B cell (primary cell): ENCODE data around the gene CACNG4. TPM values are rescaled to one million over a fixed set of nuclear protein-coding genes. Genes with fewer than 3 reads are reported as not detected.

Source experiments
- ATAC-seq: fragments of 200-7000 bp; cut with Tn5 transposase; one replicate; pipeline ENCODE4 v1.10.0; 2021; ENCODE audit warnings: low read depth, mild to moderate bottlenecking, moderate number of reproducible peaks, moderate library complexity
- CTCF ChIA-PET: fragments of 350-600 bp; sonication (Branson Sonifier 250); formaldehyde crosslinking; loops from one replicate; lab custom pipeline; 2021; ENCODE audit warnings: antibody characterized with exemption, inconsistent platforms; lab: Charles Lee
- POLR2A ChIA-PET: fragments of 350-600 bp; sonication (Branson Sonifier 250); formaldehyde crosslinking; loops from one replicate; lab custom pipeline; 2021; ENCODE audit warnings: antibody characterized with exemption; lab: Charles Lee
- DNase-seq: peaks from one replicate; pipeline ENCODE4 v3.0.0; 2013
- H2AFZ ChIP-seq: 2 replicates; pipeline ENCODE4 v1.6.1; 2012; ENCODE audit warnings: mild to moderate bottlenecking, low read depth, low read length; ENCODE audit not compliant: insufficient read depth, poor library complexity, severe bottlenecking
- H3K27ac ChIP-seq, 2 donors: 1 replicate in 1 of 2; 2 replicates in 1 of 2; pipeline ENCODE4 v1.5.1; 2012 to 2013; ENCODE audit warnings: low read length in 2 of 2, mild to moderate bottlenecking in 2 of 2, moderate library complexity in 1 of 2
- H3K27me3 ChIP-seq, 4 experiments: fragments of 200-600 bp in 1 of 4; sonication (generic) in 1 of 4; replicated peaks in 1 of 4; 1 replicate in 2 of 4; 2 replicates in 2 of 4; pipeline versions ENCODE4 v1.6.1 to v1.7.0; 2013 to 2016; ENCODE audit warnings: low read length in 3 of 4, mild to moderate bottlenecking in 2 of 4, mixed read lengths in 1 of 4, moderate library complexity in 1 of 4; ENCODE audit not compliant: insufficient read depth in 4 of 4, control insufficient read depth in 3 of 4; ENCODE audit errors: control extremely low read depth in 1 of 4
- H3K36me3 ChIP-seq, 2 experiments: replicated peaks in 1 of 2; 1 replicate in 1 of 2; 2 replicates in 1 of 2; pipeline versions ENCODE4 v1.6.1 to v1.7.1; 2013; ENCODE audit warnings: low read length in 1 of 2; ENCODE audit not compliant: insufficient read depth in 2 of 2, control insufficient read depth in 1 of 2; ENCODE audit errors: control extremely low read depth in 1 of 2, extremely low read depth in 1 of 2
- H3K4me1 ChIP-seq, 2 donors: fragments of 200-600 bp in 1 of 2; sonication (generic) in 1 of 2; 1 replicate in 1 of 2; 2 replicates in 1 of 2; pipeline versions ENCODE4 v1.5.1 to v1.6.1; 2013 to 2017; ENCODE audit warnings: low read length in 2 of 2; ENCODE audit not compliant: control insufficient read depth in 2 of 2, insufficient read depth in 2 of 2
- H3K4me2 ChIP-seq: replicated peaks from 2 replicates; pipeline ENCODE3; 2012; ENCODE audit warnings: mild to moderate bottlenecking, low read depth, low read length; ENCODE audit not compliant: poor library complexity, severe bottlenecking
- H3K4me3 ChIP-seq, 5 experiments: fragments of 200-600 bp in 1 of 5; sonication (generic) in 1 of 5; 1 replicate in 3 of 5; 2 replicates in 2 of 5; pipeline versions ENCODE4 v1.5.1 to v1.7.0; 2011 to 2016; ENCODE audit warnings: low read length in 4 of 5, mild to moderate bottlenecking in 4 of 5, low read depth in 2 of 5, control low read depth in 1 of 5, moderate library complexity in 1 of 5; ENCODE audit not compliant: insufficient read depth in 1 of 5; ENCODE audit errors: control extremely low read depth in 1 of 5, extremely low read depth in 1 of 5
- H3K79me2 ChIP-seq: fragments of 200-600 bp; sonication (generic); one replicate; pipeline ENCODE4 v1.6.0; 2016; ENCODE audit warnings: low read length; ENCODE audit not compliant: control insufficient read depth, insufficient read depth
- H3K9ac ChIP-seq: fragments of 200-600 bp; sonication (generic); 2 replicates; pipeline ENCODE4 v1.6.1; 2017; ENCODE audit warnings: mild to moderate bottlenecking, low read length, moderate library complexity
- H3K9me3 ChIP-seq, 3 donors: one replicate each; pipeline versions ENCODE4 v1.6.1 to v1.7.1; 2013; ENCODE audit warnings: low read length in 2 of 3; ENCODE audit not compliant: control insufficient read depth in 2 of 3, insufficient read depth in 1 of 3; ENCODE audit errors: control extremely low read depth in 1 of 3
- H4K20me1 ChIP-seq: 2 replicates; pipeline ENCODE4 v1.6.0; 2012; ENCODE audit warnings: mild to moderate bottlenecking, low read length; ENCODE audit not compliant: insufficient read depth, control insufficient read depth, poor library complexity, severe bottlenecking
- H3K27ac Mint-ChIP-seq: one replicate; pipeline ENCODE4 v1.8.0; 2021; ENCODE audit warnings: mixed read lengths
- H3K27me3 Mint-ChIP-seq: one replicate; pipeline ENCODE4 v1.8.0; 2021; ENCODE audit warnings: mixed read lengths
- H3K4me1 Mint-ChIP-seq: one replicate; pipeline ENCODE4 v1.8.0; 2021; ENCODE audit warnings: mixed read lengths
- H3K4me3 Mint-ChIP-seq: one replicate; pipeline ENCODE4 v1.8.0; 2021; ENCODE audit warnings: mixed read lengths
- H3K9me3 Mint-ChIP-seq: one replicate; pipeline ENCODE4 v1.8.0; 2022; ENCODE audit warnings: mixed read lengths; ENCODE audit not compliant: insufficient read depth
- EZH2 ChIP-seq: IDR thresholded peaks from 2 replicates; pipeline ENCODE4 v1.6.1; 2012; ENCODE audit warnings: borderline replicate concordance, low read depth, mild to moderate bottlenecking, moderate library complexity, low read length; ENCODE audit not compliant: insufficient read depth, poor library complexity, severe bottlenecking
- WGBS: methylation state at CpG from one replicate; pipeline ENCODE4 v1.1.5; 2013; ENCODE audit warnings: missing lambda C conversion rate; ENCODE audit not compliant: insufficient coverage; 5-methylcytosine and 5-hydroxymethylcytosine counted together
- intact Hi-C: fragments of 100-400 bp; cut with micrococcal nuclease; formaldehyde crosslinking; loops from one replicate; pipeline ENCODE4 v1.10.0; 2022
- polyA plus RNA-seq: library from polyadenylated mRNA; depleted of rRNA; stranded (reverse); fragments of >200 nt; gene quantifications from 2 replicates; pipeline ENCODE4 v1.2.3, GENCODE V29; 2012
- total RNA-seq, 2 donors: library from RNA; stranded (reverse); fragments of 120-200 nt in 1 of 2; gene quantifications; 1 replicate in 1 of 2; 2 replicates in 1 of 2; pipeline versions ENCODE4 v1.2.3 to v1.2.4, GENCODE V29; 2013 to 2022
- TF ChIP-seq, protein P1 (sequence below): fragments of 200-600 bp; IDR thresholded peaks from one replicate; pipeline ENCODE4 v1.8.0; 2022; ENCODE audit warnings: antibody characterized with exemption, mild to moderate bottlenecking

Gene CACNG4
- total and polyA plus RNA-seq, 2 donors (not counting 1 experiment from before 2014, with no cell fraction given): not detected

DNA sequence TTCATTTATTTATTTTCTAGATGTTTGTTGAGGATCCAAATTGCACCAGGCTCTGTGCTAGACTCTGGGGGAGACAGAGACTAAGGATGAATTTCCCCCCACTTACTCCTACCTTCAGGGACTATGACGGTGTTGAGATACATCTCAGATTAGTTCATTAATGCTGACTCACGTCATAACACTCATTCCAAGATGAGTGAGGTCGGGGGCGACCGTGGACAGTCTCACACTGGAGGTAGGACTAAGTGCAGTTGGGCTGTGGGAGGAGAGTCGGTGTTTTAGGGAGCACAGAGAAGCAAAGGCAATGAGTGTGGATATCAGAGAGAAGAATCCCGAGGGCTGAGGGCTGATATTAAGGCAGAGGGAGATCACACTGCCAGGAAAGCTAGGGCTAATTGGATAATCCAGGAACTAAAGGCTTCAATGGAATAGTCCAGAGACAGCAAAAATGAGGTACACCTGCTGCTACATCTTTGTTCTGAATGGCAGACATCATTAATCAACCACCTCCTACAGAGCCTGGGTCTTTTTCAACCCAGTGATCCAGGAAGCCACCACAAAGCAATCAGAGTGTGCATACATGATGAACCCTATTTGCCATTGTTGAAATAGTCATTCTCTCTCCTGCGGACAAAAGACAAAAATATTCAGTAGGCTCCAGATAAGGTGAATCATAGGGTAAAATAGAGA, 38.6 kb upstream of the CACNG4 start:
- ATAC-seq (no peak), DNase-seq (no peak)
- Histone ChIP-seq H3K27me3 (peaks cover 0 to 8% (median 4%) of the 10 kb centered on the region in 4 experiments), H4K20me1 (no peaks in the 10 kb centered on the region), H3K9me3 (peaks cover 0 to 5% (median 0%) of the 10 kb centered on the region in 3 donors), H3K4me1 (no peaks in the 10 kb centered on the region), H3K27ac (no peak overlapping the region), H3K79me2 (no peaks in the 10 kb centered on the region), H2AFZ (no peak overlapping the region), H3K4me3 (no peak overlapping the region), H3K4me2 (no peak overlapping the region), H3K36me3 (no peaks in the 10 kb centered on the region), H3K9ac (no peak overlapping the region)
- no peak overlapping the region for H3K27ac Mint-ChIP-seq
- intact Hi-C loops: no loop called here
- H3K9me3 Mint-ChIP-seq: peaks cover 4% of the 10 kb centered on the region
- TF ChIP-seq, protein P1, sequence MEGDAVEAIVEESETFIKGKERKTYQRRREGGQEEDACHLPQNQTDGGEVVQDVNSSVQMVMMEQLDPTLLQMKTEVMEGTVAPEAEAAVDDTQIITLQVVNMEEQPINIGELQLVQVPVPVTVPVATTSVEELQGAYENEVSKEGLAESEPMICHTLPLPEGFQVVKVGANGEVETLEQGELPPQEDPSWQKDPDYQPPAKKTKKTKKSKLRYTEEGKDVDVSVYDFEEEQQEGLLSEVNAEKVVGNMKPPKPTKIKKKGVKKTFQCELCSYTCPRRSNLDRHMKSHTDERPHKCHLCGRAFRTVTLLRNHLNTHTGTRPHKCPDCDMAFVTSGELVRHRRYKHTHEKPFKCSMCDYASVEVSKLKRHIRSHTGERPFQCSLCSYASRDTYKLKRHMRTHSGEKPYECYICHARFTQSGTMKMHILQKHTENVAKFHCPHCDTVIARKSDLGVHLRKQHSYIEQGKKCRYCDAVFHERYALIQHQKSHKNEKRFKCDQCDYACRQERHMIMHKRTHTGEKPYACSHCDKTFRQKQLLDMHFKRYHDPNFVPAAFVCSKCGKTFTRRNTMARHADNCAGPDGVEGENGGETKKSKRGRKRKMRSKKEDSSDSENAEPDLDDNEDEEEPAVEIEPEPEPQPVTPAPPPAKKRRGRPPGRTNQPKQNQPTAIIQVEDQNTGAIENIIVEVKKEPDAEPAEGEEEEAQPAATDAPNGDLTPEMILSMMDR: no peak
- no peak for TF ChIP-seq EZH2
- no peak overlapping the region for H3K4me3 Mint-ChIP-seq
- peaks cover 26% of the 10 kb centered on the region for H3K27me3 Mint-ChIP-seq
- CTCF ChIA-PET: no interaction called here
- WGBS: 78% methylated on average over 5 of the region's 8 CpGs
- POLR2A ChIA-PET: no interaction called here
- no peaks in the 10 kb centered on the region for H3K4me1 Mint-ChIP-seq

DNA sequence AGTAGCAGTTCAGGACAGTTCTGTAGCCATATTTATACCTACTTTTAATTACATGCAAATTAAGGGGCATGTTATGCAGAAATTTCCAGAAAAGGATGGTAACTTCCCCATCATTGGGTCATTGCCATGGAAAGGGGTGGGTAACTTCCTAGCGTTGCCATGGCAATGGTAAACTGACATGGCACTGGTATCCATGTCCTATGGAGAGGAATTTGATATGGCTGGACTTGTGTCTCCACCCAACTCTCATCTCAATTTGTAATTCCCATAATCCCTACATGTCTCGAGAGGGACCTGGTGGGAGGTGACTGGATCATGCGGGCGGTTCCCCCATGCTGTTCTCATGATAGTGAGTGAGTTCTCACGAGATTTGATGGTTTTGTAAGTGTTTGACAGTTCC, 35.6 kb upstream of the CACNG4 start:
- CTCF ChIA-PET: no interaction called here
- H3K4me1 ChIP-seq: no peaks in the 10 kb centered on the region
- DNase-seq (no peak), ATAC-seq (no peak)
- Mint-ChIP-seq H3K4me3 (no peak overlapping the region), H3K27me3 (peaks cover 17% of the 10 kb centered on the region), H3K9me3 (no peaks in the 10 kb centered on the region), H3K4me1 (no peaks in the 10 kb centered on the region), H3K27ac (no peak overlapping the region)
- no peak overlapping the region for H3K4me3 ChIP-seq
- TF ChIP-seq, protein P1: no peak
- no peak for TF ChIP-seq EZH2
- H3K27ac ChIP-seq: no peak overlapping the region
- no peaks in the 10 kb centered on the region for H3K36me3 ChIP-seq
- H3K9ac ChIP-seq: no peak overlapping the region
- peaks cover 0 to 5% (median 4%) of the 10 kb centered on the region in 4 experiments for H3K27me3 ChIP-seq
- no CpG with 5 or more reads among the region's 5 CpGs for WGBS
- no peak overlapping the region for H2AFZ ChIP-seq
- POLR2A ChIA-PET: no interaction called here
- peaks cover 0 to 2% (median 0%) of the 10 kb centered on the region in 3 donors for H3K9me3 ChIP-seq
- no peak overlapping the region for H3K4me2 ChIP-seq
- H4K20me1 ChIP-seq: no peaks in the 10 kb centered on the region
- intact Hi-C loops: no loop called here
- no peaks in the 10 kb centered on the region for H3K79me2 ChIP-seq
